ENCODE measurements around the gene FAM163B. TPM values are rescaled to one million over a fixed set of nuclear protein-coding genes. Genes with fewer than 3 reads are reported as not detected.

Gene FAM163B
- total and polyA plus RNA-seq, 5 donors from 2014 or later, result not detected

GRCh38 chr9:133560311-133560710 lies 48.9 kb downstream of the FAM163B start:
- Mint-ChIP-seq H3K27me3 (peaks cover 5% of the 10 kb centered on the region), H3K4me1 (peaks cover 0 to 15% (median 2%) of the 10 kb centered on the region in 4 donors)
- H3K4me1 ChIP-seq (ENCODE audit: control insufficient read depth, insufficient read depth, low read length, poor library complexity, severe bottlenecking), result peaks cover 3% of the 10 kb centered on the region

GRCh38 chr9:133558191-133559126 lies 50.7 kb downstream of the FAM163B start:
- Histone ChIP-seq H3K4me1 (ENCODE audit: control insufficient read depth, insufficient read depth, low read length, poor library complexity, severe bottlenecking) (peaks cover 3% of the 10 kb centered on the region), H3K36me3 (ENCODE audit: control insufficient read depth, insufficient read depth, low read length) (no peaks in the 10 kb centered on the region), H3K27ac (ENCODE audit: insufficient read depth, low read length, poor library complexity, severe bottlenecking) (no peak overlapping the region), H3K27me3 (ENCODE audit: control insufficient read depth, insufficient read depth, low read length) (no peaks in the 10 kb centered on the region), H3K4me3 (ENCODE audit: low read depth, low read length) (no peak overlapping the region), H3K9me3 (ENCODE audit: control insufficient read depth in 2 of 2, low read length in 2 of 2) (no peaks in the 10 kb centered on the region)
- Mint-ChIP-seq H3K27ac (peak overlapping the region in 1 of 3 donors; percentile 15), H3K27me3 (peaks cover 5% of the 10 kb centered on the region), H3K4me1 (peaks cover 0 to 13% (median under 1%) of the 10 kb centered on the region in 4 donors), H3K4me3 (no peak overlapping the region), H3K36me3 (no peaks in the 10 kb centered on the region), H3K9me3 (peaks cover 0 to 1% (median 0%) of the 10 kb centered on the region in 7 donors)
- DNase-seq, result no peak
- ATAC-seq (ENCODE audit: low read depth in 2 of 2), result peak; percentile 19 to 38

More at GRCh38 chr9:133560311-133560710, 48.9 kb downstream of the FAM163B start:
- no peaks in the 10 kb centered on the region for H3K36me3 ChIP-seq (ENCODE audit: control insufficient read depth, insufficient read depth, low read length)
- ATAC-seq (ENCODE audit: low read depth in 2 of 2) (no peak), DNase-seq (no peak)
- Mint-ChIP-seq H3K9me3 (no peaks in the 10 kb centered on the region), H3K4me3 (no peak overlapping the region), H3K36me3 (no peaks in the 10 kb centered on the region), H3K27ac (peak overlapping the region in 2 of 3 donors; percentile 26 to 36)
- H3K9me3 ChIP-seq (ENCODE audit: control insufficient read depth in 2 of 2, low read length in 2 of 2), result no peaks in the 10 kb centered on the region
- no peak overlapping the region for H3K4me3 ChIP-seq (ENCODE audit: low read depth, low read length)
- H3K27ac ChIP-seq (ENCODE audit: insufficient read depth, low read length, poor library complexity, severe bottlenecking), result no peak overlapping the region
- no peaks in the 10 kb centered on the region for H3K27me3 ChIP-seq (ENCODE audit: control insufficient read depth, insufficient read depth, low read length)

GRCh38 chr9:133557581-133557980 lies 51.6 kb downstream of the FAM163B start:
- no peaks in the 10 kb centered on the region for H3K4me1 ChIP-seq (ENCODE audit: control insufficient read depth, insufficient read depth, low read length, poor library complexity, severe bottlenecking)
- H3K27ac ChIP-seq (ENCODE audit: insufficient read depth, low read length, poor library complexity, severe bottlenecking), result no peak overlapping the region
- Mint-ChIP-seq H3K4me1 (peaks cover 0 to 8% (median 0%) of the 10 kb centered on the region in 4 donors), H3K9me3 (peaks cover 0 to 1% (median 0%) of the 10 kb centered on the region in 7 donors), H3K36me3 (no peaks in the 10 kb centered on the region), H3K27ac (no peak overlapping the region), H3K4me3 (no peak overlapping the region), H3K27me3 (peaks cover 5% of the 10 kb centered on the region)
- ATAC-seq (ENCODE audit: low read depth in 2 of 2), result no peak
- H3K27me3 ChIP-seq (ENCODE audit: control insufficient read depth, insufficient read depth, low read length), result no peaks in the 10 kb centered on the region
- no peak overlapping the region for H3K4me3 ChIP-seq (ENCODE audit: low read depth, low read length)
- no peak for DNase-seq
- no peaks in the 10 kb centered on the region for H3K36me3 ChIP-seq (ENCODE audit: control insufficient read depth, insufficient read depth, low read length)
- no peaks in the 10 kb centered on the region for H3K9me3 ChIP-seq (ENCODE audit: control insufficient read depth in 2 of 2, low read length in 2 of 2)

- Histone ChIP-seq H3K4me1 (ENCODE audit: control insufficient read depth, insufficient read depth, low read length, poor library complexity, severe bottlenecking) (no peaks in the 10 kb centered on the region), H3K27ac (ENCODE audit: insufficient read depth, low read length, poor library complexity, severe bottlenecking) (no peak overlapping the region), H3K36me3 (ENCODE audit: control insufficient read depth, insufficient read depth, low read length) (no peaks in the 10 kb centered on the region), H3K27me3 (ENCODE audit: control insufficient read depth, insufficient read depth, low read length) (no peaks in the 10 kb centered on the region), H3K4me3 (ENCODE audit: low read depth, low read length) (no peak overlapping the region), H3K9me3 (ENCODE audit: control insufficient read depth in 2 of 2, low read length in 2 of 2) (no peaks in the 10 kb centered on the region)
- peaks cover 0 to 1% (median 0%) of the 10 kb centered on the region in 7 donors for H3K9me3 Mint-ChIP-seq
- no peak overlapping the region for H3K4me3 Mint-ChIP-seq
- no peak overlapping the region for H3K27ac Mint-ChIP-seq
- ATAC-seq (ENCODE audit: low read depth in 2 of 2), result no peak
- peaks cover 5% of the 10 kb centered on the region for H3K27me3 Mint-ChIP-seq
- H3K36me3 Mint-ChIP-seq, result no peaks in the 10 kb centered on the region
- no peak for DNase-seq
- H3K4me1 Mint-ChIP-seq, result peaks cover 0 to 8% (median 0%) of the 10 kb centered on the region in 4 donors
Measured at GRCh38 chr9:133556354-133556753, 52.8 kb downstream of the FAM163B start.

- peaks cover 0 to 5% (median 0%) of the 10 kb centered on the region in 4 donors for H3K4me1 Mint-ChIP-seq
- no peaks in the 10 kb centered on the region for H3K36me3 Mint-ChIP-seq
- peaks cover 0 to 1% (median 0%) of the 10 kb centered on the region in 7 donors for H3K9me3 Mint-ChIP-seq
Measured at GRCh38 chr9:133554729-133555128, 54.5 kb downstream of the FAM163B start.

GRCh38 chr9:133553973-133554713 lies 55.0 kb downstream of the FAM163B start:
- Histone ChIP-seq H3K27ac (ENCODE audit: insufficient read depth, low read length, poor library complexity, severe bottlenecking) (no peak overlapping the region), H3K4me3 (ENCODE audit: low read depth, low read length) (no peak overlapping the region), H3K9me3 (ENCODE audit: control insufficient read depth in 2 of 2, low read length in 2 of 2) (no peaks in the 10 kb centered on the region), H3K27me3 (ENCODE audit: control insufficient read depth, insufficient read depth, low read length) (no peaks in the 10 kb centered on the region), H3K4me1 (ENCODE audit: control insufficient read depth, insufficient read depth, low read length, poor library complexity, severe bottlenecking) (no peaks in the 10 kb centered on the region), H3K36me3 (ENCODE audit: control insufficient read depth, insufficient read depth, low read length) (no peaks in the 10 kb centered on the region)
- ATAC-seq (ENCODE audit: low read depth in 2 of 2) (no peak), DNase-seq (no peak)
- Mint-ChIP-seq H3K9me3 (peaks cover 0 to 1% (median 0%) of the 10 kb centered on the region in 7 donors), H3K4me3 (no peak overlapping the region), H3K4me1 (peaks cover 0 to 4% (median 0%) of the 10 kb centered on the region in 4 donors), H3K36me3 (no peaks in the 10 kb centered on the region), H3K27ac (no peak overlapping the region), H3K27me3 (no peaks in the 10 kb centered on the region)

More at GRCh38 chr9:133554729-133555128, 54.5 kb downstream of the FAM163B start:
- Mint-ChIP-seq H3K27me3 (peaks cover 5% of the 10 kb centered on the region), H3K4me3 (no peak overlapping the region), H3K27ac (no peak overlapping the region)
- H3K36me3 ChIP-seq (ENCODE audit: control insufficient read depth, insufficient read depth, low read length), result no peaks in the 10 kb centered on the region
- no peak overlapping the region for H3K4me3 ChIP-seq (ENCODE audit: low read depth, low read length)
- ATAC-seq (ENCODE audit: low read depth in 2 of 2) (no peak), DNase-seq (no peak)
- no peaks in the 10 kb centered on the region for H3K9me3 ChIP-seq (ENCODE audit: control insufficient read depth in 2 of 2, low read length in 2 of 2)
- H3K4me1 ChIP-seq (ENCODE audit: control insufficient read depth, insufficient read depth, low read length, poor library complexity, severe bottlenecking), result no peaks in the 10 kb centered on the region
- H3K27me3 ChIP-seq (ENCODE audit: control insufficient read depth, insufficient read depth, low read length), result no peaks in the 10 kb centered on the region
- H3K27ac ChIP-seq (ENCODE audit: insufficient read depth, low read length, poor library complexity, severe bottlenecking), result no peak overlapping the region

- Mint-ChIP-seq H3K27ac (no peak overlapping the region), H3K4me3 (no peak overlapping the region)
Measured at GRCh38 chr9:133553123-133553522, 56.1 kb downstream of the FAM163B start.

More at GRCh38 chr9:133553123-133553522, 56.1 kb downstream of the FAM163B start:
- no peaks in the 10 kb centered on the region for H3K4me1 Mint-ChIP-seq
- ATAC-seq (ENCODE audit: low read depth in 2 of 2) (no peak), DNase-seq (no peak)
- H3K9me3 ChIP-seq (ENCODE audit: control insufficient read depth in 2 of 2, low read length in 2 of 2), result no peaks in the 10 kb centered on the region
- no peaks in the 10 kb centered on the region for H3K27me3 Mint-ChIP-seq
- H3K27ac ChIP-seq (ENCODE audit: insufficient read depth, low read length, poor library complexity, severe bottlenecking), result no peak overlapping the region
- no peaks in the 10 kb centered on the region for H3K36me3 Mint-ChIP-seq
- H3K4me1 ChIP-seq (ENCODE audit: control insufficient read depth, insufficient read depth, low read length, poor library complexity, severe bottlenecking), result no peaks in the 10 kb centered on the region
- no peaks in the 10 kb centered on the region for H3K27me3 ChIP-seq (ENCODE audit: control insufficient read depth, insufficient read depth, low read length)
- H3K4me3 ChIP-seq (ENCODE audit: low read depth, low read length), result no peak overlapping the region
- H3K9me3 Mint-ChIP-seq, result peaks cover 0 to 1% (median 0%) of the 10 kb centered on the region in 7 donors
- H3K36me3 ChIP-seq (ENCODE audit: control insufficient read depth, insufficient read depth, low read length), result no peaks in the 10 kb centered on the region

All from CD4-positive, CD25-positive, alpha-beta regulatory T cell (primary cell).